Caco-2 (cell line): ENCODE data around the gene PDE4D. TPM values are rescaled to one million over a fixed set of nuclear protein-coding genes. Genes with fewer than 3 reads are reported as not detected.
"Not testable (repeated sequence)": the region's sequence is repeated elsewhere in the genome, so short reads cannot be mapped to it uniquely, and the experiment has no call there.

Source experiments
- BruUV-seq: library from RNA; stranded (reverse); fragments of 400-500 nt; replicated peaks from 2 replicates; lab custom pipeline; 2021; lab: Mats Ljungman, UMichigan
- CTCF ChIA-PET: fragments of 300-600 bp; sonication (Branson Sonifier 250); formaldehyde crosslinking; loops from one replicate; lab custom pipeline; 2022; ENCODE audit warnings: antibody characterized with exemption; lab: Charles Lee
- POLR2A ChIA-PET: fragments of 300-600 bp; sonication (Branson Sonifier 250); formaldehyde crosslinking; loops from one replicate; lab custom pipeline; 2022; ENCODE audit warnings: antibody characterized with exemption; lab: Charles Lee
- DNase-seq, 2 experiments: peaks; one replicate each; pipeline versions ENCODE4 v3.0.0 to v3.0.0-alpha.2; 2020 to 2022
- H3K27me3 ChIP-seq: replicated peaks from 2 replicates; pipeline ENCODE4 v1.6.0; 2011; ENCODE audit warnings: low read length; ENCODE audit not compliant: control insufficient read depth, insufficient read depth
- H3K36me3 ChIP-seq: 2 replicates; pipeline ENCODE4 v1.5.1; 2011; ENCODE audit warnings: low read length; ENCODE audit not compliant: control insufficient read depth, insufficient read depth
- H3K4me1 ChIP-seq: fragments of 250-450 bp; sonication (Bioruptor Pico); 2 replicates; pipeline ENCODE4 v1.5.1; 2020; ENCODE audit warnings: mild to moderate bottlenecking
- H3K4me3 ChIP-seq: 2 replicates; pipeline ENCODE4 v1.5.1; 2011; ENCODE audit warnings: low read depth, mild to moderate bottlenecking, control low read depth, low read length
- H3K9me3 ChIP-seq: fragments of 250-450 bp; sonication (Bioruptor Pico); 2 replicates; pipeline ENCODE4 v1.5.1; 2020; ENCODE audit warnings: mild to moderate bottlenecking, moderate library complexity
- H3K27ac Mint-ChIP-seq: one replicate; pipeline ENCODE4 v1.8.0; 2022; ENCODE audit warnings: mixed read lengths; ENCODE audit not compliant: unreplicated experiment
- H3K27me3 Mint-ChIP-seq: one replicate; pipeline ENCODE4 v1.8.0; 2022; ENCODE audit warnings: mixed read lengths; ENCODE audit not compliant: insufficient read depth, unreplicated experiment
- H3K36me3 Mint-ChIP-seq: one replicate; pipeline ENCODE4 v1.8.0; 2022; ENCODE audit warnings: mild to moderate bottlenecking, mixed read lengths; ENCODE audit not compliant: insufficient read depth, unreplicated experiment
- H3K4me1 Mint-ChIP-seq: one replicate; pipeline ENCODE4 v1.8.0; 2022; ENCODE audit warnings: low read depth, mixed read lengths; ENCODE audit not compliant: unreplicated experiment
- H3K4me3 Mint-ChIP-seq: one replicate; pipeline ENCODE4 v1.8.0; 2022; ENCODE audit warnings: mild to moderate bottlenecking, moderate library complexity, mixed read lengths; ENCODE audit not compliant: unreplicated experiment
- H3K9me3 Mint-ChIP-seq: one replicate; pipeline ENCODE4 v1.8.0; 2022; ENCODE audit warnings: mixed read lengths; ENCODE audit not compliant: unreplicated experiment
- CTCF ChIP-seq, 2 experiments: fragments of 200-600 bp in 1 of 2; IDR thresholded peaks; 1 replicate in 1 of 2; 2 replicates in 1 of 2; pipeline versions ENCODE4 v1.5.1 to v1.8.0; 2011 to 2022; ENCODE audit warnings: antibody characterized with exemption in 1 of 2, control low read depth in 1 of 2, inconsistent platforms in 1 of 2, low read depth in 1 of 2, low read length in 1 of 2, mild to moderate bottlenecking in 1 of 2, moderate library complexity in 1 of 2; ENCODE audit not compliant: insufficient read depth in 1 of 2, severe bottlenecking in 1 of 2, unreplicated experiment in 1 of 2
- intact Hi-C: fragments of 100-400 bp; cut with micrococcal nuclease; formaldehyde crosslinking; loops from one replicate; pipeline ENCODE4 v1.10.0; 2022; ENCODE audit not compliant: unreplicated experiment
- total RNA-seq: library from RNA; stranded (reverse); gene quantifications from 2 replicates; pipeline ENCODE4 v1.2.3, GENCODE V29; 2022

PDE4D gene
- total RNA-seq, 1 experiment from 2014 or later = 89.8 TPM

GRCh38 chr5:59596586-59597350, 296.8 kb downstream of the PDE4D start:
- ChIA-PET CTCF (no interaction called here), POLR2A (no interaction called here)
- Mint-ChIP-seq H3K36me3 (no peaks in the 10 kb centered on the region), H3K4me1 (no peaks in the 10 kb centered on the region), H3K27ac (no peak overlapping the region), H3K9me3 (peaks cover 11% of the 10 kb centered on the region), H3K4me3 (no peak overlapping the region), H3K27me3 (no peaks in the 10 kb centered on the region)
- H3K36me3 ChIP-seq = no peaks in the 10 kb centered on the region
- no TSS peak for BruUV-seq
- no peaks in the 10 kb centered on the region for H3K9me3 ChIP-seq
- no peak overlapping the region for H3K4me3 ChIP-seq
- intact Hi-C loops = no loop called here
- H3K4me1 ChIP-seq = no peaks in the 10 kb centered on the region
- DNase-seq = no peak
- TF ChIP-seq CTCF (IDR thresholded peaks at IDR 0.05; ENCODE audit: insufficient read depth in 1 of 2, low read depth in 1 of 2, low read length in 1 of 2, severe bottlenecking in 1 of 2, unreplicated experiment in 1 of 2) = no peak
- H3K27me3 ChIP-seq = no peaks in the 10 kb centered on the region

- H3K4me1 Mint-ChIP-seq, CTCF ChIA-PET, H3K4me3 Mint-ChIP-seq, DNase-seq, H3K4me1 ChIP-seq, H3K36me3 Mint-ChIP-seq, BruUV-seq, intact Hi-C loops, H3K27ac Mint-ChIP-seq, H3K36me3 ChIP-seq, H3K27me3 ChIP-seq, H3K9me3 ChIP-seq, H3K4me3 ChIP-seq, POLR2A ChIA-PET, H3K27me3 Mint-ChIP-seq: not testable (repeated sequence)
- H3K9me3 Mint-ChIP-seq = peaks cover 11% of the 10 kb centered on the region
Measured at GRCh38 chr5:59594118-59594517, 299.4 kb downstream of the PDE4D start.

GRCh38 chr5:59593439-59594007, 300.0 kb downstream of the PDE4D start:
- no peak overlapping the region for H3K4me3 ChIP-seq
- Mint-ChIP-seq H3K36me3 (no peaks in the 10 kb centered on the region), H3K27ac (no peak overlapping the region), H3K4me1 (no peaks in the 10 kb centered on the region), H3K27me3 (no peaks in the 10 kb centered on the region), H3K9me3 (peaks cover 11% of the 10 kb centered on the region), H3K4me3 (no peak overlapping the region)
- DNase-seq = no peak
- ChIA-PET POLR2A (no interaction called here), CTCF (no interaction called here)
- H3K27me3 ChIP-seq = no peaks in the 10 kb centered on the region
- H3K36me3 ChIP-seq = no peaks in the 10 kb centered on the region
- H3K4me1 ChIP-seq = peaks cover 5% of the 10 kb centered on the region
- BruUV-seq = no TSS peak
- TF ChIP-seq CTCF (IDR thresholded peaks at IDR 0.05; ENCODE audit: insufficient read depth in 1 of 2, low read depth in 1 of 2, low read length in 1 of 2, severe bottlenecking in 1 of 2, unreplicated experiment in 1 of 2) = no peak
- intact Hi-C loops = no loop called here
- H3K9me3 ChIP-seq = no peaks in the 10 kb centered on the region
